ENCODE results near the gene TMEM253.

DNA sequence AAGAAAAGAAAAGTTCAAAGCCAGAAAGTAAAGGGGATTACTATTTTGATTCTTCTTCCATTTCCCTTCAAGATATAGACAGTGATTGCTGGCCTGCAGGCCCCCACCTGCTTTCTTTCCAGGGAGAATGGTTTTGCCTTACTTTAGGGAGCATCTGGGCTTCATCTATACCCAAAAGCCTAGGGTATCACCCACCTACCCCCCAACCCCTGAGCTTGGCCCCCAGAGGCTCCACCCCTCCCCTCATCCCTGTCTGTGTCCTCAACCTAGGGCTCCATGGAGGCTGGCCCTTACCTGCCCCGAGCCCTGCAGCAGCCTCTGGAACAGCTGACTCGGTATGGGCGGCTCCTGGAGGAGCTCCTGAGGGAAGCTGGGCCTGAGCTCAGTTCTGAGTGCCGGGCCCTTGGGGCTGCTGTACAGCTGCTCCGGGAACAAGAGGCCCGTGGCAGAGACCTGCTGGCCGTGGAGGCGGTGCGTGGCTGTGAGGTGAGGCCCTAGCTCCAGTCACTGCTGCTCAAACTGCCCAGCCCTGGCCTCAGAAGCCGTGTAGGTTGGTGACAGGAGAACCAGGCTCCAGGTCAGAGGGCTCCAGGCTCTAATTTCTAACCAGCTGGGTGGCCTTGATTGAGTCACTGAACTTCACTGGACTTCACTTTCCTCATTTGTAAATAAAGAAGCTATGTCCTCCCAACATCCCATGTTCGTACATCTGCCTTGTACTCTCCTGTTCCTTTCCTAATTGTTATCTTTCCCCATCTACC lies 17.1 kb upstream of the TMEM253 start:
- no peak for TF ChIP-seq CTCF (IDR thresholded peaks at IDR 0.05)
- no peak for TF ChIP-seq POLR2A (IDR thresholded peaks at IDR 0.05)
